Muscle layer of duodenum (tissue), 2 donors: ENCODE measurements around the gene CD80.

Experiments
- H3K27ac ChIP-seq: one replicate; pipeline ENCODE4 v1.7.0; 2013; ENCODE audit warnings: mild to moderate bottlenecking, low read length
- H3K27me3 ChIP-seq: one replicate; pipeline ENCODE4 v1.7.0; 2013; ENCODE audit warnings: low read depth, mild to moderate bottlenecking, control low read depth, low read length
- H3K36me3 ChIP-seq, 2 donors: one replicate each; pipeline ENCODE4 v1.7.0; 2013; ENCODE audit warnings: low read length in 2 of 2, control low read depth in 1 of 2, mild to moderate bottlenecking in 1 of 2; ENCODE audit not compliant: insufficient read depth in 2 of 2, control insufficient read depth in 1 of 2
- H3K4me1 ChIP-seq, 2 donors: one replicate each; pipeline ENCODE4 v1.7.0; 2013; ENCODE audit warnings: low read length in 2 of 2, mild to moderate bottlenecking in 2 of 2, control low read depth in 1 of 2, moderate library complexity in 1 of 2; ENCODE audit not compliant: insufficient read depth in 2 of 2, control insufficient read depth in 1 of 2
- H3K4me3 ChIP-seq, 2 donors: one replicate each; pipeline ENCODE4 v1.7.0; 2013; ENCODE audit warnings: low read length in 2 of 2, low read depth in 1 of 2, mild to moderate bottlenecking in 1 of 2
- H3K9me3 ChIP-seq, 2 donors: one replicate each; pipeline ENCODE4 v1.7.0; 2013; ENCODE audit warnings: low read length in 2 of 2, control low read depth in 1 of 2, mild to moderate bottlenecking in 1 of 2; ENCODE audit not compliant: control insufficient read depth in 1 of 2
- donor health status: healthy.

The CD80 gene

GRCh38 chr3:119559441-119559963 lies at the start of gene CD80:
TSS of gene CD80 (minus strand) at chr3:119559614. CDS start at chr3:119557728, 1,886 bp downstream.
- Histone ChIP-seq H3K9me3 (peaks cover 0 to 2% of the 10 kb centered on the region in 2 donors), H3K4me3 (no peak within 1 kb of the TSS), H3K27me3 (no peaks in the 10 kb centered on the region), H3K27ac (no peak within 1 kb of the TSS), H3K36me3 (no peaks in the 10 kb centered on the region), H3K4me1 (no peaks in the 10 kb centered on the region)

- Histone ChIP-seq H3K27ac (no peak overlapping the region), H3K9me3 (no peaks in the 10 kb centered on the region), H3K27me3 (no peaks in the 10 kb centered on the region)
Measured at GRCh38 chr3:119608405-119609000, 49.1 kb upstream of the CD80 start.

GRCh38 chr3:119604878-119605277 lies 45.5 kb upstream of the CD80 start:
- H3K4me1 ChIP-seq = no peaks in the 10 kb centered on the region
- no peaks in the 10 kb centered on the region for H3K27me3 ChIP-seq
- no peak overlapping the region for H3K27ac ChIP-seq
- H3K4me3 ChIP-seq = no peak overlapping the region
- H3K36me3 ChIP-seq = no peaks in the 10 kb centered on the region
- H3K9me3 ChIP-seq = no peaks in the 10 kb centered on the region

More at GRCh38 chr3:119608405-119609000, 49.1 kb upstream of the CD80 start:
- H3K4me1 ChIP-seq = no peaks in the 10 kb centered on the region
- H3K36me3 ChIP-seq = no peaks in the 10 kb centered on the region
- H3K4me3 ChIP-seq = no peak overlapping the region

- H3K4me3 ChIP-seq = no peak overlapping the region
- no peaks in the 10 kb centered on the region for H3K27me3 ChIP-seq
- no peaks in the 10 kb centered on the region for H3K9me3 ChIP-seq
- no peak overlapping the region for H3K27ac ChIP-seq
- no peaks in the 10 kb centered on the region for H3K4me1 ChIP-seq
- no peaks in the 10 kb centered on the region for H3K36me3 ChIP-seq
Measured at GRCh38 chr3:119602676-119603075, 43.3 kb upstream of the CD80 start.

- Histone ChIP-seq H3K36me3 (no peaks in the 10 kb centered on the region), H3K4me3 (no peak overlapping the region), H3K27me3 (no peaks in the 10 kb centered on the region), H3K9me3 (no peaks in the 10 kb centered on the region), H3K4me1 (no peaks in the 10 kb centered on the region), H3K27ac (no peak overlapping the region)
Measured at GRCh38 chr3:119601154-119601553, 41.7 kb upstream of the CD80 start.

- H3K4me1 ChIP-seq = no peaks in the 10 kb centered on the region
- H3K9me3 ChIP-seq = no peaks in the 10 kb centered on the region
- no peak overlapping the region for H3K27ac ChIP-seq
- H3K4me3 ChIP-seq = no peak overlapping the region
- no peaks in the 10 kb centered on the region for H3K36me3 ChIP-seq
- no peaks in the 10 kb centered on the region for H3K27me3 ChIP-seq
Measured at GRCh38 chr3:119600732-119601131, 41.3 kb upstream of the CD80 start.

- H3K4me3 ChIP-seq = no peak overlapping the region
- no peaks in the 10 kb centered on the region for H3K4me1 ChIP-seq
- H3K9me3 ChIP-seq = no peaks in the 10 kb centered on the region
- no peak overlapping the region for H3K27ac ChIP-seq
- H3K27me3 ChIP-seq = no peaks in the 10 kb centered on the region
- H3K36me3 ChIP-seq = no peaks in the 10 kb centered on the region
Measured at GRCh38 chr3:119599558-119600174, 40.3 kb upstream of the CD80 start.

GRCh38 chr3:119598410-119599098 lies 39.1 kb upstream of the CD80 start:
- Histone ChIP-seq H3K9me3 (no peaks in the 10 kb centered on the region), H3K36me3 (no peaks in the 10 kb centered on the region), H3K27me3 (no peaks in the 10 kb centered on the region), H3K4me1 (no peaks in the 10 kb centered on the region), H3K4me3 (no peak overlapping the region), H3K27ac (no peak overlapping the region)

GRCh38 chr3:119597548-119598288 lies 38.3 kb upstream of the CD80 start, which contains the start of gene PLA1A:
TSS of gene PLA1A (plus strand) at chr3:119597885. CDS start at chr3:119597914, 29 bp downstream.
- H3K4me1 ChIP-seq = no peaks in the 10 kb centered on the region
- no peaks in the 10 kb centered on the region for H3K9me3 ChIP-seq

GRCh38 chr3:119596398-119596797 lies 37.0 kb upstream of the CD80 start:
- Histone ChIP-seq H3K4me3 (peak overlapping the region in 1 of 2 donors; percentile 58), H3K9me3 (no peaks in the 10 kb centered on the region), H3K36me3 (no peaks in the 10 kb centered on the region), H3K27ac (no peak overlapping the region), H3K4me1 (no peaks in the 10 kb centered on the region), H3K27me3 (no peaks in the 10 kb centered on the region)

More at GRCh38 chr3:119597548-119598288, 38.3 kb upstream of the CD80 start, which contains the start of gene PLA1A:
- no peaks in the 10 kb centered on the region for H3K27me3 ChIP-seq
- no peak within 1 kb of the TSS for H3K27ac ChIP-seq
- H3K4me3 ChIP-seq = no peak within 1 kb of the TSS
- H3K36me3 ChIP-seq = no peaks in the 10 kb centered on the region
